Caco-2 (cell line): Measurements from ENCODE around the gene PLIN1. TPM values are rescaled to one million over a fixed set of nuclear protein-coding genes. Genes with fewer than 3 reads are reported as not detected.

Experiments used
- BruUV-seq: library from RNA; stranded (reverse); fragments of 400-500 nt; replicated peaks from 2 replicates; lab custom pipeline; 2021; lab: Mats Ljungman, UMichigan
- CTCF ChIA-PET: fragments of 300-600 bp; sonication (Branson Sonifier 250); formaldehyde crosslinking; loops from one replicate; lab custom pipeline; 2022; ENCODE audit warnings: antibody characterized with exemption; lab: Charles Lee
- POLR2A ChIA-PET: fragments of 300-600 bp; sonication (Branson Sonifier 250); formaldehyde crosslinking; loops from one replicate; lab custom pipeline; 2022; ENCODE audit warnings: antibody characterized with exemption; lab: Charles Lee
- DNase-seq, 2 experiments: peaks; one replicate each; pipeline versions ENCODE4 v3.0.0 to v3.0.0-alpha.2; 2020 to 2022
- H3K27me3 ChIP-seq: replicated peaks from 2 replicates; pipeline ENCODE4 v1.6.0; 2011; ENCODE audit warnings: low read length; ENCODE audit not compliant: control insufficient read depth, insufficient read depth
- H3K36me3 ChIP-seq: 2 replicates; pipeline ENCODE4 v1.5.1; 2011; ENCODE audit warnings: low read length; ENCODE audit not compliant: control insufficient read depth, insufficient read depth
- H3K4me1 ChIP-seq: fragments of 250-450 bp; sonication (Bioruptor Pico); 2 replicates; pipeline ENCODE4 v1.5.1; 2020; ENCODE audit warnings: mild to moderate bottlenecking
- H3K4me3 ChIP-seq: 2 replicates; pipeline ENCODE4 v1.5.1; 2011; ENCODE audit warnings: low read depth, mild to moderate bottlenecking, control low read depth, low read length
- H3K9me3 ChIP-seq: fragments of 250-450 bp; sonication (Bioruptor Pico); 2 replicates; pipeline ENCODE4 v1.5.1; 2020; ENCODE audit warnings: mild to moderate bottlenecking, moderate library complexity
- H3K27ac Mint-ChIP-seq: one replicate; pipeline ENCODE4 v1.8.0; 2022; ENCODE audit warnings: mixed read lengths; ENCODE audit not compliant: unreplicated experiment
- H3K27me3 Mint-ChIP-seq: one replicate; pipeline ENCODE4 v1.8.0; 2022; ENCODE audit warnings: mixed read lengths; ENCODE audit not compliant: insufficient read depth, unreplicated experiment
- H3K36me3 Mint-ChIP-seq: one replicate; pipeline ENCODE4 v1.8.0; 2022; ENCODE audit warnings: mild to moderate bottlenecking, mixed read lengths; ENCODE audit not compliant: insufficient read depth, unreplicated experiment
- H3K4me1 Mint-ChIP-seq: one replicate; pipeline ENCODE4 v1.8.0; 2022; ENCODE audit warnings: low read depth, mixed read lengths; ENCODE audit not compliant: unreplicated experiment
- H3K4me3 Mint-ChIP-seq: one replicate; pipeline ENCODE4 v1.8.0; 2022; ENCODE audit warnings: mild to moderate bottlenecking, moderate library complexity, mixed read lengths; ENCODE audit not compliant: unreplicated experiment
- H3K9me3 Mint-ChIP-seq: one replicate; pipeline ENCODE4 v1.8.0; 2022; ENCODE audit warnings: mixed read lengths; ENCODE audit not compliant: unreplicated experiment
- intact Hi-C: fragments of 100-400 bp; cut with micrococcal nuclease; formaldehyde crosslinking; loops from one replicate; pipeline ENCODE4 v1.10.0; 2022; ENCODE audit not compliant: unreplicated experiment
- total RNA-seq: library from RNA; stranded (reverse); gene quantifications from 2 replicates; pipeline ENCODE4 v1.2.3, GENCODE V29; 2022
- TF ChIP-seq, protein P1 (sequence below), 2 experiments: fragments of 200-600 bp in 1 of 2; IDR thresholded peaks; 1 replicate in 1 of 2; 2 replicates in 1 of 2; pipeline versions ENCODE4 v1.5.1 to v1.8.0; 2011 to 2022; ENCODE audit warnings: antibody characterized with exemption in 1 of 2, control low read depth in 1 of 2, inconsistent platforms in 1 of 2, low read depth in 1 of 2, low read length in 1 of 2, mild to moderate bottlenecking in 1 of 2, moderate library complexity in 1 of 2; ENCODE audit not compliant: insufficient read depth in 1 of 2, severe bottlenecking in 1 of 2, unreplicated experiment in 1 of 2

PLIN1 gene
- total RNA-seq, 1 experiment from 2014 or later, result not detected

DNA sequence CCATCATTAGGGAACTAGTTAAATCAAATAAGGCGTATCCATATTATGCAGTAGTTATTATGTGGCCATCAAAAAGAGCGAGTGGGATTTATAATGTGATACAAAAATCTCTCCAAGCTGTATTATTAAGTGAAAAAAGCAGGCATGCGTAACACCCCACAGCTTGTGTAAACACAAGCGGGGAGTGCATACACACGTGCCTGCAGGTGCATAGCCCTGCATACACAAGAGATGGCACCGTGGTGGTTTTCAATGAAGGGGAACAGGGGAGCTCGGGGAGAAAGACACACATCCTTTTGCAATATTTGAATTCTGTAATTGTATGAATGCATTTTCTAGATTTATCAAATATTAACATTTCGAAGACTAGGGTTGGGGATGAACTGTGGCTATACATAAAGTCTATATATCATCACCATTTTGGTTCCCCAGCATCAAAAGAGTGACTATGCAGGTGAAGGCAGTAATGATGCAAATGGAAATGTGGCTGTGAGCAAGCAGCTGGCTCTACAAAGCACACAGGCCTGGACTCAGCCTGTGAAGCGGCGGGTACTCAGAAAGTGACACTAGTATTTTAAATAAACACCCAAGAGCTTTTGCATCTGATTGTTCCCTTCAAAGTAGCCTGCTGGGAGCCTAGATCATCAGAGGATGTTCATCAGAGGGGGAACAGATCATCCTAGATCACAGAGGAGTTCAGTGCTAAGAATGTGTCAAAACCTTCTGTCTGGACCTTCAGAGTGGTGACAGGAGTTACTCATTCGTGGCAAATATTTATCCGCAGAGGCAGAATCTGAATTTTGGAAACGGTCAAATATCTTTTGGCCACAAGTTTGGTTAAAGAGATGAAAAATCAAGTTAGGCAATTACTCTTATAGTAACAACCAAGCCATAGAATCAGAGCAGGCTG, 14.5 kb downstream of the PLIN1 start:
- no peaks in the 10 kb centered on the region for H3K36me3 ChIP-seq
- peak overlapping the region; percentile 42 for H3K4me3 ChIP-seq
- ChIA-PET POLR2A (no interaction called here), CTCF (interaction anchor here (1.1 to 1.3 kb wide), 2 partner anchors 17 to 86 kb away, joined by 3 read pairs; partner anchors contain the start of gene MESP1)
- H3K4me3 Mint-ChIP-seq, result peak overlapping the region; percentile 67
- H3K27me3 ChIP-seq, result no peaks in the 10 kb centered on the region
- no peaks in the 10 kb centered on the region for H3K9me3 ChIP-seq
- TF ChIP-seq, protein P1, sequence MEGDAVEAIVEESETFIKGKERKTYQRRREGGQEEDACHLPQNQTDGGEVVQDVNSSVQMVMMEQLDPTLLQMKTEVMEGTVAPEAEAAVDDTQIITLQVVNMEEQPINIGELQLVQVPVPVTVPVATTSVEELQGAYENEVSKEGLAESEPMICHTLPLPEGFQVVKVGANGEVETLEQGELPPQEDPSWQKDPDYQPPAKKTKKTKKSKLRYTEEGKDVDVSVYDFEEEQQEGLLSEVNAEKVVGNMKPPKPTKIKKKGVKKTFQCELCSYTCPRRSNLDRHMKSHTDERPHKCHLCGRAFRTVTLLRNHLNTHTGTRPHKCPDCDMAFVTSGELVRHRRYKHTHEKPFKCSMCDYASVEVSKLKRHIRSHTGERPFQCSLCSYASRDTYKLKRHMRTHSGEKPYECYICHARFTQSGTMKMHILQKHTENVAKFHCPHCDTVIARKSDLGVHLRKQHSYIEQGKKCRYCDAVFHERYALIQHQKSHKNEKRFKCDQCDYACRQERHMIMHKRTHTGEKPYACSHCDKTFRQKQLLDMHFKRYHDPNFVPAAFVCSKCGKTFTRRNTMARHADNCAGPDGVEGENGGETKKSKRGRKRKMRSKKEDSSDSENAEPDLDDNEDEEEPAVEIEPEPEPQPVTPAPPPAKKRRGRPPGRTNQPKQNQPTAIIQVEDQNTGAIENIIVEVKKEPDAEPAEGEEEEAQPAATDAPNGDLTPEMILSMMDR (IDR thresholded peaks at IDR 0.05; ENCODE audit: insufficient read depth in 1 of 2, low read depth in 1 of 2, low read length in 1 of 2, severe bottlenecking in 1 of 2, unreplicated experiment in 1 of 2), result no peak
- DNase-seq, result no peak
- H3K4me1 Mint-ChIP-seq, result no peaks in the 10 kb centered on the region
- no peaks in the 10 kb centered on the region for H3K9me3 Mint-ChIP-seq
- no peaks in the 10 kb centered on the region for H3K36me3 Mint-ChIP-seq
- H3K4me1 ChIP-seq, result peaks cover 6% of the 10 kb centered on the region; the same call in 1 of the 2 replicates
- intact Hi-C loops, result no loop called here
- H3K27ac Mint-ChIP-seq, result no peak overlapping the region
- BruUV-seq, result no TSS peak
- peaks cover 10% of the 10 kb centered on the region for H3K27me3 Mint-ChIP-seq

DNA sequence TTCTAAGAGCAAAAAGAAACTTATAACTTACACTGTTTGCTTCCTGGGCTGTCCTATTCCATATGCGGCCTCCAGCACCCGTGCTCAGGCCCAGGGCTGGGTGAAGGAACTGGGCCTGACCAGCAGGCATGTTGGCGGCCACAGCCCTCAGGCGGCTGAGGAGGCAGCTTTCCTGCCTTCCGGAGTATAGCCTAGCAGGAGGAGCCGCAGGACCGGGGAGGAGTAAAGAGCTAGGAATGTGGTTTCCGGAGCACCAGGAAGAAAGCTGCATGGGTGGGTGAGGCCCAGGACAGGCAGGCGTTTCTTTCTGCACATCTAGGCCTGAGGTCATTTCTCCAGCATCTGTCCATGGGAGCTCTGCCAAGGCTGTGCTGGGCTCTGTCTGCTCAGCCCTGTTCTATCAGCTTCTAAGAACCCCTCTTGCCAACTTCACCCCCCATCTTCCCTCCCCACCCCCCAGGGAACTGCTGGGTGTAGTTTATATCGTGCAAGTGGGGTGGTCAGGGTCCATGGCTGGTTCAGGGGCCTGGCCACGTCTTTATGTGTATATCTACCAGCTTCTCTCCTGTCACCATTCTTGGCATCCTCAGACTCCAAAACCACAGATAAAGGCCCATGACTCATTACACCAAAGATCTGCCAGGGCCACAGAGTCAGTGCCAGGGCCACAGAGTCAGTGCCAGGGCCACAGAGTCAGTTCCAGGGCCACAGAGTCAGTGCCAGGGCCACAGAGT, 16.1 kb downstream of the PLIN1 start:
- no TSS peak for BruUV-seq
- TF ChIP-seq, protein P1 (IDR thresholded peaks at IDR 0.05; ENCODE audit: insufficient read depth in 1 of 2, low read depth in 1 of 2, low read length in 1 of 2, severe bottlenecking in 1 of 2, unreplicated experiment in 1 of 2), result no peak
- no peak overlapping the region for H3K27ac Mint-ChIP-seq
- no peak for DNase-seq
- no peaks in the 10 kb centered on the region for H3K36me3 Mint-ChIP-seq
- intact Hi-C loops, result no loop called here
- CTCF ChIA-PET, result no interaction called here
- no peak overlapping the region for H3K4me3 ChIP-seq
- POLR2A ChIA-PET, result no interaction called here
- no peaks in the 10 kb centered on the region for H3K4me1 Mint-ChIP-seq
- no peaks in the 10 kb centered on the region for H3K9me3 ChIP-seq
- no peaks in the 10 kb centered on the region for H3K27me3 ChIP-seq
- H3K9me3 Mint-ChIP-seq, result no peaks in the 10 kb centered on the region
- no peaks in the 10 kb centered on the region for H3K36me3 ChIP-seq
- no peak overlapping the region for H3K4me3 Mint-ChIP-seq
- H3K4me1 ChIP-seq, result peaks cover 6% of the 10 kb centered on the region; the same call in 1 of the 2 replicates
- H3K27me3 Mint-ChIP-seq, result peaks cover 13% of the 10 kb centered on the region

GRCh38 chr15:89660556-89660955, 18.6 kb downstream of the PLIN1 start:
- no TSS peak for BruUV-seq
- H3K9me3 ChIP-seq, result no peaks in the 10 kb centered on the region
- Mint-ChIP-seq H3K36me3 (no peaks in the 10 kb centered on the region), H3K9me3 (no peaks in the 10 kb centered on the region), H3K27ac (no peak overlapping the region), H3K27me3 (peaks cover 13% of the 10 kb centered on the region), H3K4me3 (no peak overlapping the region), H3K4me1 (no peaks in the 10 kb centered on the region)
- H3K4me1 ChIP-seq, result no peaks in the 10 kb centered on the region
- H3K27me3 ChIP-seq, result no peaks in the 10 kb centered on the region
- no peaks in the 10 kb centered on the region for H3K36me3 ChIP-seq
- intact Hi-C loops, result no loop called here
- TF ChIP-seq, protein P1 (IDR thresholded peaks at IDR 0.05; ENCODE audit: insufficient read depth in 1 of 2, low read depth in 1 of 2, low read length in 1 of 2, severe bottlenecking in 1 of 2, unreplicated experiment in 1 of 2), result no peak
- DNase-seq, result no peak
- no peak overlapping the region for H3K4me3 ChIP-seq
- ChIA-PET POLR2A (no interaction called here), CTCF (interaction anchor here (0.6 kb wide), 1 partner anchor 13 kb away, joined by 3 read pairs; no protein-coding TSS in a partner anchor)
